PC-3 (cell line): ENCODE data around the gene DHX16. TPM values are rescaled to one million over a fixed set of nuclear protein-coding genes. Genes with fewer than 3 reads are reported as not detected.

Experiments used
- ATAC-seq: fragments of 200-7000 bp; cut with Tn5 transposase; 2 replicates; pipeline ENCODE4 v1.9.1; 2020; ENCODE audit warnings: mild to moderate bottlenecking, moderate library complexity
- BruUV-seq: library from RNA; stranded (reverse); fragments of 400-500 nt; replicated peaks from 2 replicates; lab custom pipeline; 2021; lab: Mats Ljungman, UMichigan
- CTCF ChIA-PET: fragments of 300-600 bp; sonication (Branson Sonifier 250); formaldehyde crosslinking; loops from one replicate; lab custom pipeline; 2022; ENCODE audit warnings: antibody characterized with exemption; lab: Charles Lee
- POLR2A ChIA-PET: fragments of 300-600 bp; sonication (Branson Sonifier 250); formaldehyde crosslinking; loops from one replicate; lab custom pipeline; 2022; ENCODE audit warnings: antibody characterized with exemption; ENCODE audit not compliant: unreplicated experiment; lab: Charles Lee
- DNase-seq: peaks from one replicate; pipeline ENCODE4 v3.0.0-alpha.2; 2015
- H2AFZ ChIP-seq: fragments of 300-600 bp; sonication (generic); 2 replicates; pipeline ENCODE4 v1.6.0; 2016; ENCODE audit warnings: antibody characterized with exemption, low read length
- H3F3A ChIP-seq: fragments of 300-600 bp; sonication (generic); one replicate; pipeline ENCODE4 v1.6.0; 2017; ENCODE audit warnings: antibody characterized with exemption, low read length, control low read depth, mild to moderate bottlenecking; ENCODE audit not compliant: unreplicated experiment
- H3K27ac ChIP-seq: fragments of 300-600 bp; sonication (generic); 2 replicates; pipeline ENCODE4 v1.5.1; 2016; ENCODE audit warnings: mild to moderate bottlenecking, low read length
- H3K27me3 ChIP-seq: fragments of 300-600 bp; sonication (generic); 2 replicates; pipeline ENCODE4 v1.6.1; 2016; ENCODE audit warnings: low read length, mixed read lengths
- H3K36me3 ChIP-seq: fragments of 300-600 bp; sonication (generic); 2 replicates; pipeline ENCODE4 v1.6.1; 2016; ENCODE audit warnings: low read depth, mixed run types, low read length, mixed read lengths
- H3K4me1 ChIP-seq: fragments of 300-600 bp; sonication (generic); 2 replicates; pipeline ENCODE4 v1.5.1; 2016; ENCODE audit warnings: low read length; ENCODE audit not compliant: insufficient read depth
- H3K4me2 ChIP-seq: fragments of 300-600 bp; sonication (generic); 2 replicates; pipeline ENCODE4 v1.6.0; 2016; ENCODE audit warnings: low read length
- H3K4me3 ChIP-seq: fragments of 300-600 bp; sonication (generic); 2 replicates; pipeline ENCODE4 v1.5.1; 2016; ENCODE audit warnings: mild to moderate bottlenecking, low read length, mixed read lengths
- H3K79me2 ChIP-seq: fragments of 300-600 bp; sonication (generic); 2 replicates; pipeline ENCODE4 v1.6.1; 2017; ENCODE audit warnings: low read length, mixed read lengths
- H3K9ac ChIP-seq: fragments of 300-600 bp; sonication (generic); 2 replicates; pipeline ENCODE4 v1.6.0; 2016; ENCODE audit warnings: mild to moderate bottlenecking, low read length
- H3K9me2 ChIP-seq: fragments of 300-600 bp; sonication (generic); replicated peaks from 2 replicates; pipeline ENCODE4 v1.6.1; 2016; ENCODE audit warnings: mixed run types, low read length, mixed read lengths
- H3K9me3 ChIP-seq: fragments of 300-600 bp; sonication (generic); 2 replicates; pipeline ENCODE4 v1.6.1; 2016; ENCODE audit warnings: low read length, mixed read lengths
- H4K20me1 ChIP-seq: fragments of 300-600 bp; sonication (generic); 2 replicates; pipeline ENCODE4 v1.6.1; 2016; ENCODE audit warnings: low read length, mixed read lengths
- EZH2 ChIP-seq: fragments of 300-600 bp; sonication (generic); IDR thresholded peaks from one replicate; pipeline ENCODE4 v1.6.1; 2017; ENCODE audit warnings: antibody characterized with exemption, mild to moderate bottlenecking, low read length; ENCODE audit not compliant: unreplicated experiment
- EZH2phosphoT487 ChIP-seq: fragments of 300-600 bp; sonication (generic); IDR thresholded peaks from 2 replicates; pipeline ENCODE4 v1.6.1; 2018; ENCODE audit warnings: mild to moderate bottlenecking, antibody characterized with exemption, low read length, borderline replicate concordance
- intact Hi-C: fragments of 100-400 bp; cut with micrococcal nuclease; formaldehyde crosslinking; loops from 2 replicates; pipeline ENCODE4 v1.9.0; 2023
- total RNA-seq: library from RNA; depleted of rRNA; stranded (reverse); fragments of >200 nt; gene quantifications from 2 replicates; pipeline ENCODE4 v1.2.3, GENCODE V29; 2014
- TF ChIP-seq, protein P1 (sequence below): fragments of 300-600 bp; sonication (generic); conservative IDR thresholded peaks from 2 replicates; pipeline ENCODE4 v1.5.1; 2017; ENCODE audit warnings: antibody characterized with exemption, low read depth, mild to moderate bottlenecking, low read length

DHX16 gene
- total RNA-seq, 1 experiment from 2014 or later, result 50.0 TPM

- peaks cover 35% of the 10 kb centered on the region for H3K4me1 ChIP-seq
- peaks cover 32% of the 10 kb centered on the region for H4K20me1 ChIP-seq
- H3K27ac ChIP-seq, result peak overlapping the region; percentile 95
- H3K4me3 ChIP-seq, result peak overlapping the region; percentile 94
- ATAC-seq (peak; percentile 2), DNase-seq (peak; percentile 92)
- peak overlapping the region; percentile 99 for H3K9ac ChIP-seq
- H2AFZ ChIP-seq, result no peak overlapping the region
- no peaks in the 10 kb centered on the region for H3K9me2 ChIP-seq
- TF ChIP-seq EZH2phosphoT487, result no peak
- no peak for TF ChIP-seq EZH2
- TF ChIP-seq, protein P1, sequence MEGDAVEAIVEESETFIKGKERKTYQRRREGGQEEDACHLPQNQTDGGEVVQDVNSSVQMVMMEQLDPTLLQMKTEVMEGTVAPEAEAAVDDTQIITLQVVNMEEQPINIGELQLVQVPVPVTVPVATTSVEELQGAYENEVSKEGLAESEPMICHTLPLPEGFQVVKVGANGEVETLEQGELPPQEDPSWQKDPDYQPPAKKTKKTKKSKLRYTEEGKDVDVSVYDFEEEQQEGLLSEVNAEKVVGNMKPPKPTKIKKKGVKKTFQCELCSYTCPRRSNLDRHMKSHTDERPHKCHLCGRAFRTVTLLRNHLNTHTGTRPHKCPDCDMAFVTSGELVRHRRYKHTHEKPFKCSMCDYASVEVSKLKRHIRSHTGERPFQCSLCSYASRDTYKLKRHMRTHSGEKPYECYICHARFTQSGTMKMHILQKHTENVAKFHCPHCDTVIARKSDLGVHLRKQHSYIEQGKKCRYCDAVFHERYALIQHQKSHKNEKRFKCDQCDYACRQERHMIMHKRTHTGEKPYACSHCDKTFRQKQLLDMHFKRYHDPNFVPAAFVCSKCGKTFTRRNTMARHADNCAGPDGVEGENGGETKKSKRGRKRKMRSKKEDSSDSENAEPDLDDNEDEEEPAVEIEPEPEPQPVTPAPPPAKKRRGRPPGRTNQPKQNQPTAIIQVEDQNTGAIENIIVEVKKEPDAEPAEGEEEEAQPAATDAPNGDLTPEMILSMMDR, result no peak
- ChIA-PET CTCF (interaction anchor here (0.6 to 1.4 kb wide), 2 partner anchors 39 to 42 kb away, joined by 3 to 7 read pairs; no protein-coding TSS in a partner anchor), POLR2A (interaction anchor here (0.6 kb wide), 1 partner anchor 10 kb away, joined by 4 read pairs; no protein-coding TSS in a partner anchor)
- H3K27me3 ChIP-seq, result no peaks in the 10 kb centered on the region
- peaks cover 37% of the 10 kb centered on the region for H3K36me3 ChIP-seq
- H3K9me3 ChIP-seq, result no peaks in the 10 kb centered on the region
- peak overlapping the region; percentile 93 for H3K4me2 ChIP-seq
- intact Hi-C loops, result loop anchor here (1.0 to 10.0 kb wide), 4 partner anchors 39 to 237 kb away; partner anchors contain the start of genes C6orf136 and HLA-E
- peaks cover 78% of the 10 kb centered on the region for H3K79me2 ChIP-seq
- peaks cover 24% of the 10 kb centered on the region for H3F3A ChIP-seq
- no TSS peak for BruUV-seq
Observed at GRCh38 chr6:30721198-30722024, 48.6 kb upstream of the DHX16 start.

DNA sequence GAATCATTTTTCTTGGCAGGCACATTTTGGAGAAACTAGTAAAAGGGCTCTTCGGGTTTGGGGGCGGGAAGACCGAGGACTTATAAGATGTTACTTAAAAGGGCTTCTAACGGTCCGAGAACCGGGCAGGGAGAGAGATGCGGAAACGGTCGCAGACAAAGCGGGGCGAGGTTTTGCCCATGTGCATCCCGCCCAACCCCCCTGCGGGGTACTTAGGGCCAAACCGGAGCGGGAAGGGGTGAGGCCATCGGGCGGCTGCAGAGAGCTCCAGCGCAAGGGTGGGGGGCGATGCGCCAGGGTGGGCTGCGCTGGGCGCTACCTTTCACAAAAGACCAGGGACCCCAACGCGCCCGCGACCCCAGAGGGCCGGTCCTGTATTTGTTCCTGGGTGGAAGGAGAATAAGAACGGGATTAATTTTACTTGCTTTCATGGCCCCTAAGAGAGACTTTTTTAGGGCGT, 48.0 kb upstream of the DHX16 start:
- ATAC-seq (no peak), DNase-seq (peak; percentile 50)
- Histone ChIP-seq H3K4me1 (peaks cover 41% of the 10 kb centered on the region), H3K79me2 (peaks cover 84% of the 10 kb centered on the region), H3K9ac (peak overlapping the region; percentile 99), H3K4me2 (peak overlapping the region; percentile 93), H3K9me3 (no peaks in the 10 kb centered on the region), H3K27me3 (no peaks in the 10 kb centered on the region), H3F3A (peaks cover 23% of the 10 kb centered on the region), H3K27ac (peak overlapping the region; percentile 95), H2AFZ (no peak overlapping the region), H4K20me1 (peaks cover 32% of the 10 kb centered on the region), H3K9me2 (no peaks in the 10 kb centered on the region), H3K36me3 (peaks cover 37% of the 10 kb centered on the region), H3K4me3 (peak overlapping the region; percentile 94)
- CTCF ChIA-PET, result interaction anchor here (0.5 kb wide), 1 partner anchor 100 kb away, joined by 3 read pairs; no protein-coding TSS in a partner anchor
- TF ChIP-seq, protein P1, result no peak
- no peak for TF ChIP-seq EZH2
- TF ChIP-seq EZH2phosphoT487, result no peak
- BruUV-seq, result TSS peak; percentile 31
- POLR2A ChIA-PET, result interaction anchor here (0.6 kb wide), 1 partner anchor 10 kb away, joined by 4 read pairs; no protein-coding TSS in a partner anchor
- intact Hi-C loops, result loop anchor here (1.0 to 10.0 kb wide), 4 partner anchors 74 to 236 kb away; partner anchors contain the start of genes C6orf136, HLA-E, MRPS18B and PPP1R10
